ENCODE measurements around the gene CLSTN3. TPM values are rescaled to one million over a fixed set of nuclear protein-coding genes. Genes with fewer than 3 reads are reported as not detected.

CLSTN3 gene
- total RNA-seq, 4 donors from 2014 or later, result 13.9 to 98.7 (median 24.4) TPM

- DNase-seq, result no peak
- no peaks in the 10 kb centered on the region for H3K4me1 ChIP-seq
- in situ Hi-C loops (cut with MboI; ENCODE audit: low pct_ligation_motif_present in 1 of 4, low pct_unique_long_range_greater_than_20kb in 1 of 4, low sequenced_read_pairs in 3 of 4) (loop anchor here in 3 of 4 donors (25.0 kb wide), 2 partner anchors 182 to 207 kb away; partner anchors contain the start of genes ATN1 (in 2 of the 3), C12orf57 (in 2 of the 3), RNU7-1 (in 2 of the 3) and ENO2 (in 1 of the 3)), intact Hi-C loops (cut with DNase I; ENCODE audit: low total_unique reads) (no loop called here)
- H3K9me3 ChIP-seq, result no peaks in the 10 kb centered on the region
- no peak overlapping the region for H3K27ac ChIP-seq
- TF ChIP-seq EP300 (IDR thresholded peaks at IDR 0.05; ENCODE audit: low read depth) (no peak), POLR2AphosphoS5 (IDR thresholded peaks at IDR 0.05) (no peak), POLR2A (IDR thresholded peaks at IDR 0.05) (no peak), CTCF (IDR thresholded peaks at IDR 0.05) (no peak)
- H3K36me3 ChIP-seq, result no peaks in the 10 kb centered on the region
- H3K4me3 ChIP-seq, result no peak overlapping the region
- WGBS, 2 donors (ENCODE audit: low coverage in 1 of 2), result 40 to 88% methylated on average over 1 to 3 of the region's 3 CpGs
- H3K27me3 ChIP-seq, result no peaks in the 10 kb centered on the region
Measured at GRCh38 chr12:7118881-7119280, 11.3 kb upstream of the CLSTN3 start.

DNA sequence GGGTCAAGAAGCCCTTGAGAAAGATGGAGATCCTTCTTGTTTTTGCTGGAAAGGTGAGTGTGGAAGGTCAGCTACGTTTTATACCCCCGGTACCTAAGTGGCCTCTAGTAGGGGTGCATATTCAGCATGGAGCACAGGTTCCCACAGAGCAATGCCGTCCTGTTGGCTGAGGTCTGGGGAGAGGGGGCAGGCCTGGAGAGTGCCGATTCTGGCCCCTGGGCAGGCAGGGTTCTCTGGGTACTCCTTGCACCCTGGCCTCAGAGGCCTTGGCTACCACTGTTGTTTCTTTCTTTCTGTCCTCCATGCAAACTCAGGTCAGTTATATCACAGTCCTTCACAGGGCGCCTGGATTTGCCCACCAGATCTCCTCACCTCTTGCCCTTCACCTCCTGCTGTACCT is 10.0 kb upstream of the CLSTN3 start:
- Histone ChIP-seq H3K27me3 (no peaks in the 10 kb centered on the region), H3K9me3 (no peaks in the 10 kb centered on the region), H3K4me3 (no peak overlapping the region), H3K36me3 (no peaks in the 10 kb centered on the region), H3K27ac (no peak overlapping the region), H3K4me1 (no peaks in the 10 kb centered on the region)
- intact Hi-C loops (cut with DNase I; ENCODE audit: low total_unique reads), result no loop called here
- TF ChIP-seq CTCF (IDR thresholded peaks at IDR 0.05), result no peak
- no peak for TF ChIP-seq POLR2A (IDR thresholded peaks at IDR 0.05)
- TF ChIP-seq POLR2AphosphoS5 (IDR thresholded peaks at IDR 0.05), result no peak
- no peak for TF ChIP-seq EP300 (IDR thresholded peaks at IDR 0.05; ENCODE audit: low read depth)
- in situ Hi-C loops (cut with MboI; ENCODE audit: low pct_ligation_motif_present in 1 of 4, low pct_unique_long_range_greater_than_20kb in 1 of 4, low sequenced_read_pairs in 3 of 4), result loop anchor here in 3 of 4 donors (25.0 kb wide), 2 partner anchors 183 to 208 kb away; partner anchors contain the start of genes ATN1 (in 2 of the 3), C12orf57 (in 2 of the 3), RNU7-1 (in 2 of the 3) and ENO2 (in 1 of the 3)
- no peak for DNase-seq
- WGBS, 2 donors (ENCODE audit: low coverage in 1 of 2), result 91% methylated on average over 5 of the region's 5 CpGs; no CpG with 5 or more reads in 1 of the 2 donors

- in situ Hi-C loops (cut with MboI; ENCODE audit: low pct_ligation_motif_present in 1 of 4, low pct_unique_long_range_greater_than_20kb in 1 of 4, low sequenced_read_pairs in 3 of 4) (loop anchor here in 3 of 4 donors (25.0 kb wide), 2 partner anchors 184 to 209 kb away; partner anchors contain the start of genes ATN1 (in 2 of the 3), C12orf57 (in 2 of the 3), RNU7-1 (in 2 of the 3) and ENO2 (in 1 of the 3)), intact Hi-C loops (cut with DNase I; ENCODE audit: low total_unique reads) (no loop called here)
- Histone ChIP-seq H3K27ac (no peak overlapping the region), H3K27me3 (no peaks in the 10 kb centered on the region), H3K9me3 (no peaks in the 10 kb centered on the region), H3K36me3 (no peaks in the 10 kb centered on the region), H3K4me3 (no peak overlapping the region), H3K4me1 (no peaks in the 10 kb centered on the region)
- 94% methylated on average over 5 of the region's 5 CpGs; no CpG with 5 or more reads in 1 of the 2 donors for whole genome bisulfite sequencing, 2 donors (ENCODE audit: low coverage in 1 of 2)
- DNase-seq, result no peak
- TF ChIP-seq CTCF (IDR thresholded peaks at IDR 0.05), result no peak
- TF ChIP-seq POLR2AphosphoS5 (IDR thresholded peaks at IDR 0.05), result no peak
- no peak for TF ChIP-seq POLR2A (IDR thresholded peaks at IDR 0.05)
- no peak for TF ChIP-seq EP300 (IDR thresholded peaks at IDR 0.05; ENCODE audit: low read depth)
Measured at GRCh38 chr12:7121324-7121723, 8.8 kb upstream of the CLSTN3 start.

DNA sequence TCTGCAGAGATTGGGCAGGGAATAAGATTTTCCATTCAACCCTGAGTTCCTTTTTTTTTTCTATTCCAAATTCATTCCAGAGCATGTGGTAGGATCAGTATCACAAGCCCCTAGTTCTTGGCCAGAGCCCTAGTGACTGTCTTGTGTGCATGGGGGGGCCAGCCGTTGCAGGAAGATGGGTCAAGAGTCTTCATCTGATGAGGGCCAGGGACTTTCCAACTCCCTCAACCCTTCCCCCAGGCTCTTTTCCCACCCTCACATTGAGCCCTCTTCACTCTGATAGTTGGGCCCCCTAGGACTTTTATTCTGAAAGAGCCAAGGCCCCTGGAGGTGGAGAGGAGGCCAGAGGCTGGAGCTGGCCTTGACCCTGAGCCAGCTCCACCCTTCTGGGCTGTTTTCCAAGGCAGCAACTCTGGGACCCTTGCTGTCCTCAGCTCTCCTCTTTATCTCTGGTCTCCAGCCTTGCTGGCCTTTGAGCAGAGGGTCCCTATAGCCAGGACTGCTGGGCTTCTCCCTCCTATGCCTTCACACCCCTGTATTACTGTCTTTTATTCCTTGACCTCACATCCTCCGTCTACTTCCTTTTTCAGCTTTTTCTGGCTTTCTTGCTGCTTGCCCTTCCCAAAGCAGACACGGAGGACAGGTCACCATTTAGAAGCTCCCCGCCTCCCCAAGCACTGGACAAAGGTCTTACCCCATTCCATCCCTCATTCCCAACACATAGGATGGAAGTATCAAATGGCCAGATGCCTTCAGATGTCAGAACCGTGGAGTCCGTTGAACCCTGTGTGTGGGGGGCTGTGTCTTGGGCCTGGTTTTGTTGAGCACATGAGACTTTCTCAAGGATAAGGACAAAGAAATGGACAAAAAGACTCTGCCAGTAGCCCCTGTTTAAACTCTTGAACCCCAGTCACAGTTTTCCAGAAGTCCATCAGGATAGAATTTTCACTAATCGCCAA is 7.1 kb upstream of the CLSTN3 start:
- Histone ChIP-seq H3K4me3 (no peak overlapping the region), H3K27me3 (no peaks in the 10 kb centered on the region), H3K27ac (peak overlapping the region in 1 of 4 donors; percentile 11), H3K9me3 (no peaks in the 10 kb centered on the region), H3K4me1 (no peaks in the 10 kb centered on the region), H3K36me3 (no peaks in the 10 kb centered on the region)
- intact Hi-C loops (cut with DNase I; ENCODE audit: low total_unique reads) (no loop called here), in situ Hi-C loops (cut with MboI; ENCODE audit: low pct_ligation_motif_present in 1 of 4, low pct_unique_long_range_greater_than_20kb in 1 of 4, low sequenced_read_pairs in 3 of 4) (loop anchor here in 3 of 4 donors (25.0 kb wide), 2 partner anchors 186 to 211 kb away; partner anchors contain the start of genes ATN1 (in 2 of the 3), C12orf57 (in 2 of the 3), RNU7-1 (in 2 of the 3) and ENO2 (in 1 of the 3))
- 78 to 90% methylated on average over 5 to 7 of the region's 7 CpGs for WGBS, 2 donors (ENCODE audit: low coverage in 1 of 2)
- TF ChIP-seq POLR2A (IDR thresholded peaks at IDR 0.05), result no peak
- no peak for TF ChIP-seq EP300 (IDR thresholded peaks at IDR 0.05; ENCODE audit: low read depth)
- TF ChIP-seq CTCF (IDR thresholded peaks at IDR 0.05), result no peak
- TF ChIP-seq POLR2AphosphoS5 (IDR thresholded peaks at IDR 0.05), result no peak
- no peak for DNase-seq

Measured in transverse colon (tissue), 4 donors.